Chondrocyte (in vitro differentiated cells): Measurements from ENCODE around the gene PARP11. TPM values are rescaled to one million over a fixed set of nuclear protein-coding genes. Genes with fewer than 3 reads are reported as not detected.

Experiments used
- DNase-seq: peaks from one replicate; pipeline ENCODE4 v3.0.0; 2021; ENCODE audit warnings: mixed read lengths, low spot score
- H3K27ac Mint-ChIP-seq: one replicate; pipeline ENCODE4 v1.8.0; 2021; ENCODE audit warnings: mild to moderate bottlenecking, moderate library complexity, mixed read lengths; ENCODE audit not compliant: unreplicated experiment
- H3K27me3 Mint-ChIP-seq: 2 replicates; pipeline ENCODE4 v1.8.0; 2021; ENCODE audit warnings: low read depth, mixed read lengths
- H3K36me3 Mint-ChIP-seq: 2 replicates; pipeline ENCODE4 v1.8.0; 2021; ENCODE audit warnings: low read depth, mixed read lengths
- H3K4me1 Mint-ChIP-seq: 2 replicates; pipeline ENCODE4 v1.8.0; 2021; ENCODE audit warnings: low read depth, mild to moderate bottlenecking, mixed read lengths
- H3K4me3 Mint-ChIP-seq: one replicate; pipeline ENCODE4 v1.8.0; 2021; ENCODE audit warnings: mild to moderate bottlenecking, moderate library complexity, mixed read lengths; ENCODE audit not compliant: unreplicated experiment
- H3K9me3 Mint-ChIP-seq: 2 replicates; pipeline ENCODE4 v1.8.0; 2021; ENCODE audit warnings: low read depth, mixed read lengths
- CTCF ChIP-seq: fragments of 200-600 bp; sonication (generic); IDR thresholded peaks from 2 replicates; pipeline ENCODE4 v1.5.0; 2021; ENCODE audit warnings: antibody characterized with exemption, mild to moderate bottlenecking, moderate library complexity
- total RNA-seq: library from RNA; stranded (reverse); gene quantifications from 3 replicates; pipeline ENCODE4 v1.2.1, GENCODE V29; 2021

PARP11 gene
- total RNA-seq, 1 donor from 2014 or later = 10.2 TPM

- H3K9me3 Mint-ChIP-seq = no peaks in the 10 kb centered on the region
- DNase-seq = no peak
- no peaks in the 10 kb centered on the region for H3K4me1 Mint-ChIP-seq
- no peak for TF ChIP-seq CTCF
- H3K27me3 Mint-ChIP-seq = no peaks in the 10 kb centered on the region
- H3K36me3 Mint-ChIP-seq = peaks cover 4% of the 10 kb centered on the region
- H3K27ac Mint-ChIP-seq = no peak overlapping the region
- H3K4me3 Mint-ChIP-seq = no peak overlapping the region
Measured at GRCh38 chr12:3827301-3828000, 45.7 kb downstream of the PARP11 start.

GRCh38 chr12:3821441-3821840, 51.8 kb downstream of the PARP11 start:
- H3K4me3 Mint-ChIP-seq = no peak overlapping the region
- H3K4me1 Mint-ChIP-seq = peaks cover under 1% of the 10 kb centered on the region
- H3K27me3 Mint-ChIP-seq = no peaks in the 10 kb centered on the region
- DNase-seq = no peak
- no peaks in the 10 kb centered on the region for H3K9me3 Mint-ChIP-seq
- no peak overlapping the region for H3K27ac Mint-ChIP-seq
- H3K36me3 Mint-ChIP-seq = peaks cover 6% of the 10 kb centered on the region
- TF ChIP-seq CTCF = no peak

GRCh38 chr12:3820122-3820521, 53.1 kb downstream of the PARP11 start:
- Mint-ChIP-seq H3K36me3 (peaks cover 5% of the 10 kb centered on the region), H3K9me3 (no peaks in the 10 kb centered on the region), H3K4me3 (no peak overlapping the region), H3K27me3 (no peaks in the 10 kb centered on the region), H3K27ac (no peak overlapping the region), H3K4me1 (peaks cover 4% of the 10 kb centered on the region)
- no peak for TF ChIP-seq CTCF
- no peak for DNase-seq

GRCh38 chr12:3816266-3816665, 56.9 kb downstream of the PARP11 start:
- Mint-ChIP-seq H3K27me3 (no peaks in the 10 kb centered on the region), H3K4me3 (no peak overlapping the region), H3K36me3 (peaks cover 3% of the 10 kb centered on the region), H3K27ac (no peak overlapping the region), H3K9me3 (no peaks in the 10 kb centered on the region), H3K4me1 (peaks cover 4% of the 10 kb centered on the region)
- DNase-seq = no peak
- TF ChIP-seq CTCF = no peak

- H3K4me3 Mint-ChIP-seq = no peak overlapping the region
- DNase-seq = no peak
- peaks cover 3% of the 10 kb centered on the region for H3K36me3 Mint-ChIP-seq
- H3K27ac Mint-ChIP-seq = no peak overlapping the region
- TF ChIP-seq CTCF = no peak
- H3K27me3 Mint-ChIP-seq = no peaks in the 10 kb centered on the region
- no peaks in the 10 kb centered on the region for H3K9me3 Mint-ChIP-seq
- peaks cover 4% of the 10 kb centered on the region for H3K4me1 Mint-ChIP-seq
Measured at GRCh38 chr12:3815094-3815766, 58.0 kb downstream of the PARP11 start.
